IgD-negative memory B cell (primary cell): ENCODE measurements around the gene CYREN. TPM values are rescaled to one million over a fixed set of nuclear protein-coding genes. Genes with fewer than 3 reads are reported as not detected.
"Not testable (repeated sequence)": the region's sequence is repeated elsewhere in the genome, so short reads cannot be mapped to it uniquely, and the experiment has no call there.

Experiments
- H3K27ac Mint-ChIP-seq, 3 donors: one replicate each; pipeline ENCODE4 v1.8.0; 2020 to 2022; ENCODE audit warnings: mild to moderate bottlenecking in 3 of 3, mixed read lengths in 3 of 3, moderate library complexity in 1 of 3
- H3K27me3 Mint-ChIP-seq: one replicate; pipeline ENCODE4 v1.8.0; 2021; ENCODE audit warnings: mixed read lengths
- H3K36me3 Mint-ChIP-seq: one replicate; pipeline ENCODE4 v1.8.0; 2020; ENCODE audit warnings: mild to moderate bottlenecking, mixed read lengths
- H3K4me1 Mint-ChIP-seq, 3 donors: one replicate each; pipeline ENCODE4 v1.8.0; 2020 to 2022; ENCODE audit warnings: mixed read lengths in 3 of 3, mild to moderate bottlenecking in 1 of 3
- H3K4me3 Mint-ChIP-seq, 4 donors: one replicate each; pipeline ENCODE4 v1.8.0; 2020 to 2022; ENCODE audit warnings: mild to moderate bottlenecking in 4 of 4, mixed read lengths in 4 of 4, moderate library complexity in 3 of 4
- H3K9me3 Mint-ChIP-seq, 3 donors: one replicate each; pipeline ENCODE4 v1.8.0; 2020 to 2021; ENCODE audit warnings: mixed read lengths in 3 of 3, mild to moderate bottlenecking in 1 of 3
- polyA plus RNA-seq: library from polyadenylated mRNA; unstranded; fragments of 300-500 nt; fragmentation: Illumina TruSeq; gene quantifications from one replicate; pipeline ENCODE4 v1.2.3, GENCODE V29; 2021

The CYREN gene
- polyA plus RNA-seq, 1 donor from 2014 or later, result 39.5 TPM

- Mint-ChIP-seq H3K9me3 (peaks cover 2 to 10% (median 2%) of the 10 kb centered on the region in 3 donors), H3K4me1 (peaks cover 38 to 73% (median 46%) of the 10 kb centered on the region in 3 donors), H3K36me3 (peaks cover 16% of the 10 kb centered on the region), H3K27me3 (no peaks in the 10 kb centered on the region), H3K4me3 (peak overlapping the region; percentile 55 to 97 (median 94)), H3K27ac (peak overlapping the region; percentile 35 to 98 (median 43))
Observed at GRCh38 chr7:135150072-135150782, 20.3 kb downstream of the CYREN start.

- H3K4me1 Mint-ChIP-seq, result peaks cover 26 to 59% (median 37%) of the 10 kb centered on the region in 3 donors
- peaks cover 0 to 4% (median 2%) of the 10 kb centered on the region in 3 donors for H3K9me3 Mint-ChIP-seq
- H3K36me3 Mint-ChIP-seq, result peaks cover 12% of the 10 kb centered on the region
- H3K27me3 Mint-ChIP-seq, result no peaks in the 10 kb centered on the region
- peak within 1 kb of the TSS; percentile 80 to 98 (median 98) for H3K27ac Mint-ChIP-seq
- peak within 1 kb of the TSS; percentile 83 to 97 (median 94) for H3K4me3 Mint-ChIP-seq
Observed at GRCh38 chr7:135147899-135148721, 22.4 kb downstream of the CYREN start, which contains the start of gene TMEM140. TSS of gene TMEM140 (plus strand) at chr7:135148072. CDS start at chr7:135164442, 16,370 bp downstream.

DNA sequence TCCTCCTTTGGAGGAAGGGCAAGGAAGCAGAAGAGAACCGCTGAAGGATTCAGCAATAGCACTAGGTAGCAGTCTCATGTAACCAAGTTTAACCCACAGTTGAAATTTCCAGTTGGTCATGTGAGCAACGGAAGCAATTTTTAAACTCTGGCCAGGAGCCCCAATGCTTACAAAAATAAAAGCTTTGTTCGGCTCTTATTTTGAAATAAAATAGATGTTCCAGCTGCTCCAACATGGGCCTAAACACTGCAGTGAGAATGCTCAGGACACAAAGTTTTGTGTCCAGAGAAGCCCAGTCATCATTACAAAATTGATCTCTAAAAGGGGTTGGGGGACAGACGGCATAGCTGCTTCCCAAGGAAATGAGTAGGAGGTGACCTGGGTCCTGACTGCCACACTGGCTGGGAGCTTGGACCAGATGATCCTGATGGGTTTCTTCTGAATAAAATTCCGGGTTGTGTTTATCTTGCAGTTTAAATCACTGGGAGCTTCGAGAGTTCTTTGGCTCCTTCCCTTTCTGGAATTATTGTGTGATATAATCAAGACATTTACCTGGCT is 23.1 kb downstream of the CYREN start:
- no peaks in the 10 kb centered on the region for H3K27me3 Mint-ChIP-seq
- peaks cover 26 to 56% (median 34%) of the 10 kb centered on the region in 3 donors for H3K4me1 Mint-ChIP-seq
- H3K4me3 Mint-ChIP-seq, result peak overlapping the region; percentile 83 to 97 (median 94)
- peak overlapping the region; percentile 80 to 98 (median 98) for H3K27ac Mint-ChIP-seq
- no peaks in the 10 kb centered on the region for H3K9me3 Mint-ChIP-seq
- H3K36me3 Mint-ChIP-seq, result peaks cover 8% of the 10 kb centered on the region

GRCh38 chr7:135143885-135144668 is 26.4 kb downstream of the CYREN start:
- peaks cover 11 to 25% (median 16%) of the 10 kb centered on the region in 3 donors for H3K4me1 Mint-ChIP-seq
- peak overlapping the region in 1 of 3 donors; percentile 4 for H3K27ac Mint-ChIP-seq
- H3K27me3 Mint-ChIP-seq, result no peaks in the 10 kb centered on the region
- H3K4me3 Mint-ChIP-seq, result no peak overlapping the region
- H3K36me3 Mint-ChIP-seq, result peaks cover 8% of the 10 kb centered on the region
- peaks cover 0 to 2% (median under 1%) of the 10 kb centered on the region in 3 donors for H3K9me3 Mint-ChIP-seq

DNA sequence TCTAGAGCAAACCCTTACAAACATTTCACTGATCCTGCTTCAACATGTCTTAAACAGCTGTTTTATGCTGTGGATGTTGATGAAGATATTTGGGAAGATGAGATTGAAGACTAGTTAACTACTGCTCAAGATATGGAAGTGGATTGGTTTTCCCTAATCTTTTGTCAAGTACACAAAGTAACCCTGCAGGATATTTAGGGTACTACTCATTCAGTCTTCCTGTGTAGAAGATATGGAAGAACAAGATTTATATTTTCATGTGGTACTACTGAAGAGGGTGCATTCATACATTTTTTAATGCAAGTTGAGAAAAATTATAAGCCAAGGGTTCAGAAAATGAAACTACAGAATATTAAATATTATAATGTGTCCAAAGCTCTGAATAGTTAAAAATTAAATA is 40.9 kb downstream of the CYREN start:
- Mint-ChIP-seq H3K27me3 (no peaks in the 10 kb centered on the region), H3K9me3 (peaks cover 0 to 6% (median 6%) of the 10 kb centered on the region in 3 donors), H3K4me1 (peaks cover 0 to 4% (median 0%) of the 10 kb centered on the region in 3 donors), H3K4me3 (no peak overlapping the region), H3K27ac (no peak overlapping the region), H3K36me3 (peaks cover 11% of the 10 kb centered on the region)

DNA sequence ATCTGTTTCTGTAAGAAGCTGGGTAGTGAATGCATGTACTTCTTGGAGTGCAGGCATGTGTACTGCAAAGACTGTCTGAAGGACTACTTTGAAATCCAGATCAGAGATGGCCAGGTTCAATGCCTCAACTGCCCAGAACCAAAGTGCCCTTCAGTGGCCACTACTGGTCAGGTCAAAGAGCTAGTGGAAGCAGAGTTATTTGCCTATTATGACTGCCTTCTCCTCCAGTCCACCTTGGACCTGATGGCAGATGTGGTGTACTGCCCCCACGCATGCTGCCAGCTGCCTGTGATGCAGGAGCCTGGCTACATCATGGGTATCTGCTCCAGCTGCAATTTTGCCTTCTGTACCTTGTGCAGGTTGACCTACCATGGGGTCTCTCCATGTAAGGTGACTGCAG is 41.6 kb downstream of the CYREN start:
- no peaks in the 10 kb centered on the region for H3K27me3 Mint-ChIP-seq
- H3K4me1 Mint-ChIP-seq, result peaks cover 0 to 4% (median 0%) of the 10 kb centered on the region in 3 donors
- peaks cover 9% of the 10 kb centered on the region for H3K36me3 Mint-ChIP-seq
- no peak overlapping the region for H3K4me3 Mint-ChIP-seq
- H3K27ac Mint-ChIP-seq, result no peak overlapping the region
- H3K9me3 Mint-ChIP-seq, result peaks cover 0 to 6% (median 6%) of the 10 kb centered on the region in 3 donors

DNA sequence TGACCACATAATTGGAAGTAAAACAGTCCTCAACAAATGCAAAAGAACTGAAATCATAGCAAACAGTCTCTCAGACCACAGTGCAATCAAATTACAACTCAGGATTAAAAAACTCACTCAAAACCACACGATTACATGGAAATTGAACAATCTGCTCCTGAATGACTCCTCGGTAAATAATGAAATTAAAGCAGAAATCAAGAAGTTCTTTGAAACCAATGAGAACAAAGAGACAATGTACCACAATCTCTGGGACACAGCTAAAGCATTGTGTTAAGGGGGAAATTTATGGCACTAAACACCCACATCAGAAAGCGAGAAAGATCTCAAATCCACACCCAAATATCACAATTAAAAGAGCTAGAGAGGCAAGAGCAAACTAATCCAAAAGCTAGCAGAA is 45.9 kb downstream of the CYREN start:
- not testable (repeated sequence) for H3K36me3 Mint-ChIP-seq, H3K4me1 Mint-ChIP-seq, H3K4me3 Mint-ChIP-seq, H3K27ac Mint-ChIP-seq, H3K9me3 Mint-ChIP-seq, H3K27me3 Mint-ChIP-seq

- H3K9me3 Mint-ChIP-seq, result no peaks in the 10 kb centered on the region
Observed at GRCh38 chr7:135121868-135122267, 48.6 kb downstream of the CYREN start.

GRCh38 chr7:135117096-135117495 is 53.4 kb downstream of the CYREN start:
- H3K4me3 Mint-ChIP-seq, result no peak overlapping the region
- no peaks in the 10 kb centered on the region for H3K9me3 Mint-ChIP-seq
- peaks cover 10% of the 10 kb centered on the region for H3K36me3 Mint-ChIP-seq
- H3K27me3 Mint-ChIP-seq, result peaks cover 2% of the 10 kb centered on the region
- no peaks in the 10 kb centered on the region for H3K4me1 Mint-ChIP-seq
- no peak overlapping the region for H3K27ac Mint-ChIP-seq

More at GRCh38 chr7:135121868-135122267, 48.6 kb downstream of the CYREN start:
- H3K27me3 Mint-ChIP-seq, result peaks cover 3% of the 10 kb centered on the region
- no peak overlapping the region for H3K4me3 Mint-ChIP-seq
- peaks cover 0 to 4% (median 0%) of the 10 kb centered on the region in 3 donors for H3K4me1 Mint-ChIP-seq
- H3K27ac Mint-ChIP-seq, result no peak overlapping the region
- peaks cover 18% of the 10 kb centered on the region for H3K36me3 Mint-ChIP-seq

Other genes with a start within 250 kb of the CYREN start
- gene AGBL3, start 184.2 kb downstream of the CYREN start, polyA plus RNA-seq, result 1.3 TPM
- 34.7 TPM for gene TMEM140, start 22.6 kb downstream of the CYREN start, polyA plus RNA-seq
- 5.9 TPM for gene WDR91, start 40.8 kb upstream of the CYREN start, polyA plus RNA-seq
- gene STRA8, start 63.1 kb upstream of the CYREN start, polyA plus RNA-seq, result not detected